Mucosa of stomach (tissue), 1 donor: ENCODE results near the gene SLC25A19.

ENCODE experiments used
- H3K27me3 ChIP-seq: one replicate; pipeline ENCODE4 v1.7.0; 2013; ENCODE audit warnings: mild to moderate bottlenecking, low read length; ENCODE audit not compliant: control insufficient read depth, insufficient read depth
- H3K36me3 ChIP-seq: one replicate; pipeline ENCODE4 v1.7.0; 2013; ENCODE audit warnings: low read length; ENCODE audit not compliant: control insufficient read depth, insufficient read depth
- H3K4me1 ChIP-seq: one replicate; pipeline ENCODE4 v1.7.0; 2013; ENCODE audit warnings: mild to moderate bottlenecking, low read length; ENCODE audit not compliant: control insufficient read depth, insufficient read depth
- H3K4me3 ChIP-seq: one replicate; pipeline ENCODE4 v1.7.0; 2013; ENCODE audit warnings: low read length
- H3K9ac ChIP-seq: one replicate; pipeline ENCODE4 v1.7.0; 2013; ENCODE audit warnings: mild to moderate bottlenecking, low read length, moderate library complexity
- H3K9me3 ChIP-seq: one replicate; pipeline ENCODE4 v1.7.0; 2013; ENCODE audit warnings: mild to moderate bottlenecking, low read length, moderate library complexity; ENCODE audit not compliant: control insufficient read depth
- donor health status: Pancreatic carcinoma.

SLC25A19 gene

DNA sequence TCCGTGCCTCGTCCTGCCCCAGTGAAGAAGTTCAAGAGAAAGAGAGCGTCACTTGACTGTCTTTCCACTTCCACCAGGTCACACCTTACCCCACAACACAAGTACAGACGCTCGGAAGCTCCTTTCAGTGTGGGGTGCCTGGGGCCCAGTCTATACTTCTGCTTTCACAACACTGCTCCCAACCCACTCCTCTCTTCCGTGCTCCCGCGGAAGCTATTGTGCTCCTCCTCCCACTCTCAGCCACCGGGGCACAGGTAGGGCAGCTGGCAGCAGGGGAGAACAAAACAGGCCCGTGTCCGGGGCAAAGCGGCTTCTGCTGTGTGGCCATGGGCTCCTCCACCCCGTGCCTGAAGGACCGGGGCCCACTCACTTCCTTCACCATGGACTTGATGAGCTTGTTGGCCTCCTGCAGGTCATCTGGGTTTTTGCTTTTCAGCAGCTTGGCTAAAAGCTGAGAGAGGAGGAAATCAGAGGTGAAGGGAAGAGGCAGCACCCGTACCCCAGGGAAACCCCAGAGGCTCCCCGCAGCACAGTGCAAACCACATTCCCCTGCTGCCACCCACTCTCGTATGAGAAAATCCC, 46.7 kb downstream of the SLC25A19 start:
- H3K4me3 ChIP-seq, result no peak overlapping the region
- no peak overlapping the region for H3K9ac ChIP-seq
- no peaks in the 10 kb centered on the region for H3K27me3 ChIP-seq
- H3K4me1 ChIP-seq, result peaks cover 5% of the 10 kb centered on the region
- H3K36me3 ChIP-seq, result peaks cover 43% of the 10 kb centered on the region
- no peaks in the 10 kb centered on the region for H3K9me3 ChIP-seq

DNA sequence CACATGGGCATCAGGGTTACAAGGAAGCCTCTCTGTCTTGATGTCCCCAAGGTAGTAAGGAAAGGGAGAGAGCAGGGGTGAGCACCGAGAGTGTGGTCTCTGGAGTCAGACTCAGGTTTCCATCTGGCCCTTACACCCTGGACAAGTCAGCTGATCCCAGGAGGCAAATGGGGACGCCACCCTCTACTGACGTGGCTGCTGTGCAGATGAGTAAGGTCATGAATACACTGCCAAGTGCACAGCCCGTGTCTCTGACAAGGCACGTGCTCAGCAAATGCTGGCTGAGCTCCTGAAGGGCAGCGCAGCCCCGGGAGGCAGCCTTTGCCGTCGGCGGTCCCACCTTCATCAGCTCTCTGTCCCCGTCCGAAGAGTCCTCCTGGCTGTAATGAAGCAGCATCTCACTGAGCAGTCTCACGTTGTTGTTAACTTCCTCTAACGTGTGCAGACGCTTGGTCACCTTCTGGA, 47.2 kb downstream of the SLC25A19 start:
- peaks cover 5% of the 10 kb centered on the region for H3K4me1 ChIP-seq
- H3K27me3 ChIP-seq, result no peaks in the 10 kb centered on the region
- H3K9ac ChIP-seq, result no peak overlapping the region
- H3K4me3 ChIP-seq, result no peak overlapping the region
- no peaks in the 10 kb centered on the region for H3K9me3 ChIP-seq
- peaks cover 45% of the 10 kb centered on the region for H3K36me3 ChIP-seq

- H3K27me3 ChIP-seq, result no peaks in the 10 kb centered on the region
- no peak overlapping the region for H3K4me3 ChIP-seq
- peaks cover 44% of the 10 kb centered on the region for H3K36me3 ChIP-seq
- peaks cover 5% of the 10 kb centered on the region for H3K4me1 ChIP-seq
- H3K9ac ChIP-seq, result no peak overlapping the region
- H3K9me3 ChIP-seq, result no peaks in the 10 kb centered on the region
These were observed 47.7 kb downstream of the SLC25A19 start for GRCh38 chr17:75241502-75241901.

DNA sequence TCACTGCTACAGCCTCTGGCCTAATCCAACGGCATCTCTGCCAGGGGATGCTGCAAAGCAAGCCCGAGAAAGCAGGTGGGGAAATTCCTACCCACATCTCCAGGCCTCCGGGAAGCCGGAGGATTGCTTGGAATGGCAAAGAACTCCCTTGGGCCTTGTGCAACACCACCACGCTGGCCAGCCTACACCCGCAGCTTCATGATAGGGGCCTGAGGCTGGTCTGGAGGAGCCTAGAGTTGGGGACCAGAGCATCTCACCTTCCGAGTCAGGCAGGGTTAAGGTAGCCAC, 48.1 kb downstream of the SLC25A19 start:
- Histone ChIP-seq H3K36me3 (peaks cover 40% of the 10 kb centered on the region), H3K27me3 (no peaks in the 10 kb centered on the region), H3K9me3 (no peaks in the 10 kb centered on the region), H3K4me1 (peaks cover 5% of the 10 kb centered on the region), H3K9ac (no peak overlapping the region), H3K4me3 (no peak overlapping the region)

- Histone ChIP-seq H3K27me3 (no peaks in the 10 kb centered on the region), H3K4me1 (peaks cover 5% of the 10 kb centered on the region), H3K9ac (no peak overlapping the region), H3K4me3 (no peak overlapping the region), H3K36me3 (peaks cover 37% of the 10 kb centered on the region), H3K9me3 (no peaks in the 10 kb centered on the region)
These were observed 48.7 kb downstream of the SLC25A19 start for GRCh38 chr17:75240394-75241142.

- H3K9me3 ChIP-seq, result no peaks in the 10 kb centered on the region
- no peaks in the 10 kb centered on the region for H3K27me3 ChIP-seq
- H3K4me1 ChIP-seq, result peaks cover 5% of the 10 kb centered on the region
- H3K36me3 ChIP-seq, result peaks cover 42% of the 10 kb centered on the region
- no peak overlapping the region for H3K9ac ChIP-seq
- H3K4me3 ChIP-seq, result no peak overlapping the region
These were observed 49.3 kb downstream of the SLC25A19 start for GRCh38 chr17:75239778-75240393.

- Histone ChIP-seq H3K27me3 (no peaks in the 10 kb centered on the region), H3K4me1 (peaks cover 5% of the 10 kb centered on the region), H3K36me3 (peaks cover 49% of the 10 kb centered on the region), H3K9ac (no peak overlapping the region), H3K9me3 (no peaks in the 10 kb centered on the region), H3K4me3 (no peak overlapping the region)
These were observed 50.0 kb downstream of the SLC25A19 start for GRCh38 chr17:75239214-75239613.

- Histone ChIP-seq H3K9ac (no peak overlapping the region), H3K36me3 (peaks cover 44% of the 10 kb centered on the region), H3K9me3 (no peaks in the 10 kb centered on the region), H3K4me3 (no peak overlapping the region), H3K4me1 (peaks cover 5% of the 10 kb centered on the region), H3K27me3 (no peaks in the 10 kb centered on the region)
These were observed 50.5 kb downstream of the SLC25A19 start for GRCh38 chr17:75238684-75239191.

DNA sequence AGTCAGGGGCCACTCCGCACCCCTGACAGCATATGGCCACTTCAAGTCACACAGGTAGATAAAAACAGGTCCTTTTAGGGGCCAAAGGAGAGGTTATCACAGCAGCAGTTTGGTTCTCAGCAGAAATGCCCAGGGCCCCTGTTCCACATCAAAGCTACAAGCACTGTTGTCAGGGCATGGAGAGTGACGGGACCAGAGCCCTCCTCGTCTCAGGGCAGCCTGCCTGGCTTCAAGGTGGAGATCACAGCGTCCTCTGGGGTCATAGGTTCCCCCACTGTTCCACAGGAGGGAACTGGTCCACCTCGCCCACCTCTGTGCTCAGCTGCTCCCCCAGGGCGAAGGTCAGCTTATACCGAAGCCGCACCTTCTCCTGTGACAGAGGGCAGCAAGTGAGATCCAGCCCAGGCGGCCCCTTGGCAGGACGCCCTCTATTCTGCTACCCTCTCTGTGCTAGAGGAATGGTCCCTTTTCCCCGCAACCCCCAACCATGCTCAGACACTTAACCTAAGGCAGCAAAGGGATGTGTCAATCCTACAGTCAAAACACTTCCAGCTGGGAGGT, 51.1 kb downstream of the SLC25A19 start:
- no peak overlapping the region for H3K9ac ChIP-seq
- H3K4me1 ChIP-seq, result peaks cover 5% of the 10 kb centered on the region

GRCh38 chr17:75237100-75238014, 51.9 kb downstream of the SLC25A19 start:
- no peaks in the 10 kb centered on the region for H3K9me3 ChIP-seq
- peaks cover 39% of the 10 kb centered on the region for H3K36me3 ChIP-seq
- no peak overlapping the region for H3K9ac ChIP-seq
- H3K4me1 ChIP-seq, result peaks cover 5% of the 10 kb centered on the region
- H3K27me3 ChIP-seq, result no peaks in the 10 kb centered on the region
- H3K4me3 ChIP-seq, result no peak overlapping the region

More for the DNA sequence above, 51.1 kb downstream of the SLC25A19 start:
- Histone ChIP-seq H3K4me3 (no peak overlapping the region), H3K27me3 (no peaks in the 10 kb centered on the region), H3K9me3 (no peaks in the 10 kb centered on the region), H3K36me3 (peaks cover 41% of the 10 kb centered on the region)

DNA sequence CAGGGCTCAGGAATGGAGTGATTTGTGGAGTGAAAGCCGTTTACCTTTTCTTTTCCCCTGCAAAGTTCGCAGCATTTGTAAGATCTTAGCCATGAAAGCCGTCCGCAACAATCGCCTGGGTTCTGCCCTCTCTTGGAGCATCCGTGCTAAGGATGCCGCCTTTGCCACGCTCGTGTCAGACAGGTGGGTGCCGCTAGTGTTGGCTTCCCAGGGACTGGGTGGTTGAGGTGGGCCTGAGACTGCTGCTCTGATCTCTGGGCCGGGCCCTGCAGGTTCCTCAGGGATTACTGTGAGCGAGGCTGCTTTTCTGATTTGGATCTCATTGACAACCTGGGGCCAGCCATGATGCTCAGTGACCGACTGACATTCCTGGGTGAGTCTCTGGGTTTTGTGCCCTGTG, 56.4 kb downstream of the SLC25A19 start:
- peaks cover 34% of the 10 kb centered on the region for H3K36me3 ChIP-seq

More for the DNA sequence above, 56.4 kb downstream of the SLC25A19 start:
- no peak overlapping the region for H3K9ac ChIP-seq
- no peaks in the 10 kb centered on the region for H3K9me3 ChIP-seq
- H3K4me3 ChIP-seq, result no peak overlapping the region
- H3K4me1 ChIP-seq, result peaks cover 7% of the 10 kb centered on the region
- H3K27me3 ChIP-seq, result no peaks in the 10 kb centered on the region
